ENCODE data around the gene ARL5C.

DNA sequence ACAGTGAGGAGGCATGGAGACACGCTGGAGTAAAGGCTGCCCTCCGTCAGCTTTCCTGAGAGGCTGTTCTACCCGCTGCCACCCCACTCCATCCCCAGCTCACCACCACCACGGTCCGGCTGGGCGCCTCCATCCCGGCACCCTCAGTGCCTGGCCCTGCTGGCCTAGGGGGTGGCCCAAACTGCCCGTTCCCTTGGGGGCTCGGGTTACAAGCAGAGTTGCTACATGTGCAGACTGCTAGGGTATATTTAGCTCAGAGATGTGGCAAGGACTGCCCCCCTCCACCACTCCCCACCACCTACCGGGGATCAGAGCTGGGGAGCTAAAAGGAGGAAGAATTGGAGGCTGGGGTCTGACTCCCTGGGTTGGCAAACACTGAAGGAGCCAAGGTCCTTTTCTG lies 27.4 kb upstream of the ARL5C start:
- TF ChIP-seq, protein P1, sequence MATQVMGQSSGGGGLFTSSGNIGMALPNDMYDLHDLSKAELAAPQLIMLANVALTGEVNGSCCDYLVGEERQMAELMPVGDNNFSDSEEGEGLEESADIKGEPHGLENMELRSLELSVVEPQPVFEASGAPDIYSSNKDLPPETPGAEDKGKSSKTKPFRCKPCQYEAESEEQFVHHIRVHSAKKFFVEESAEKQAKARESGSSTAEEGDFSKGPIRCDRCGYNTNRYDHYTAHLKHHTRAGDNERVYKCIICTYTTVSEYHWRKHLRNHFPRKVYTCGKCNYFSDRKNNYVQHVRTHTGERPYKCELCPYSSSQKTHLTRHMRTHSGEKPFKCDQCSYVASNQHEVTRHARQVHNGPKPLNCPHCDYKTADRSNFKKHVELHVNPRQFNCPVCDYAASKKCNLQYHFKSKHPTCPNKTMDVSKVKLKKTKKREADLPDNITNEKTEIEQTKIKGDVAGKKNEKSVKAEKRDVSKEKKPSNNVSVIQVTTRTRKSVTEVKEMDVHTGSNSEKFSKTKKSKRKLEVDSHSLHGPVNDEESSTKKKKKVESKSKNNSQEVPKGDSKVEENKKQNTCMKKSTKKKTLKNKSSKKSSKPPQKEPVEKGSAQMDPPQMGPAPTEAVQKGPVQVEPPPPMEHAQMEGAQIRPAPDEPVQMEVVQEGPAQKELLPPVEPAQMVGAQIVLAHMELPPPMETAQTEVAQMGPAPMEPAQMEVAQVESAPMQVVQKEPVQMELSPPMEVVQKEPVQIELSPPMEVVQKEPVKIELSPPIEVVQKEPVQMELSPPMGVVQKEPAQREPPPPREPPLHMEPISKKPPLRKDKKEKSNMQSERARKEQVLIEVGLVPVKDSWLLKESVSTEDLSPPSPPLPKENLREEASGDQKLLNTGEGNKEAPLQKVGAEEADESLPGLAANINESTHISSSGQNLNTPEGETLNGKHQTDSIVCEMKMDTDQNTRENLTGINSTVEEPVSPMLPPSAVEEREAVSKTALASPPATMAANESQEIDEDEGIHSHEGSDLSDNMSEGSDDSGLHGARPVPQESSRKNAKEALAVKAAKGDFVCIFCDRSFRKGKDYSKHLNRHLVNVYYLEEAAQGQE (IDR thresholded peaks at IDR 0.05; ENCODE audit: insufficient read depth in 1 of 2, low read depth in 2 of 2, low read length in 2 of 2) = no peak
- TF ChIP-seq POLR2AphosphoS5 (IDR thresholded peaks at IDR 0.05; ENCODE audit: low read depth, low read length) = no peak
- no peak for TF ChIP-seq SIN3A (IDR thresholded peaks at IDR 0.05; ENCODE audit: borderline replicate concordance, insufficient read depth, low read length)
- no peak for TF ChIP-seq TAF1 (IDR thresholded peaks at IDR 0.05; ENCODE audit: borderline replicate concordance, insufficient read depth, low read length)

Data from PFSK-1 (cell line).